WERI-Rb-1 (cell line): ENCODE data around the gene ITIH5.

ENCODE experiments used
- DNase-seq: peaks from one replicate; pipeline ENCODE4 v3.0.0-alpha.2; 2020
- H3K27ac ChIP-seq: fragments of 250-450 bp; sonication (Bioruptor Pico); 2 replicates; pipeline ENCODE4 v1.5.1; 2020; ENCODE audit warnings: mild to moderate bottlenecking, moderate library complexity
- H3K27me3 ChIP-seq: fragments of 250-450 bp; sonication (Bioruptor Pico); 2 replicates; pipeline ENCODE4 v1.5.1; 2021; ENCODE audit warnings: mild to moderate bottlenecking, low read depth, moderate library complexity; ENCODE audit not compliant: insufficient read depth, severe bottlenecking
- H3K36me3 ChIP-seq: fragments of 250-450 bp; sonication (Bioruptor Pico); 2 replicates; pipeline ENCODE4 v1.5.1; 2020; ENCODE audit warnings: mild to moderate bottlenecking, moderate library complexity
- H3K4me3 ChIP-seq: 2 replicates; pipeline ENCODE4 v1.5.1; 2011; ENCODE audit warnings: low read depth, mild to moderate bottlenecking, control low read depth, low read length
- H3K9me3 ChIP-seq: fragments of 250-450 bp; sonication (Bioruptor Pico); 2 replicates; pipeline ENCODE4 v1.5.1; 2021; ENCODE audit warnings: mild to moderate bottlenecking, moderate library complexity; ENCODE audit not compliant: severe bottlenecking
- CTCF ChIP-seq: IDR thresholded peaks from 2 replicates; pipeline ENCODE4 v1.5.1; 2011; ENCODE audit warnings: low read depth, mild to moderate bottlenecking, control low read depth, inconsistent platforms, low read length

ITIH5 gene

DNA sequence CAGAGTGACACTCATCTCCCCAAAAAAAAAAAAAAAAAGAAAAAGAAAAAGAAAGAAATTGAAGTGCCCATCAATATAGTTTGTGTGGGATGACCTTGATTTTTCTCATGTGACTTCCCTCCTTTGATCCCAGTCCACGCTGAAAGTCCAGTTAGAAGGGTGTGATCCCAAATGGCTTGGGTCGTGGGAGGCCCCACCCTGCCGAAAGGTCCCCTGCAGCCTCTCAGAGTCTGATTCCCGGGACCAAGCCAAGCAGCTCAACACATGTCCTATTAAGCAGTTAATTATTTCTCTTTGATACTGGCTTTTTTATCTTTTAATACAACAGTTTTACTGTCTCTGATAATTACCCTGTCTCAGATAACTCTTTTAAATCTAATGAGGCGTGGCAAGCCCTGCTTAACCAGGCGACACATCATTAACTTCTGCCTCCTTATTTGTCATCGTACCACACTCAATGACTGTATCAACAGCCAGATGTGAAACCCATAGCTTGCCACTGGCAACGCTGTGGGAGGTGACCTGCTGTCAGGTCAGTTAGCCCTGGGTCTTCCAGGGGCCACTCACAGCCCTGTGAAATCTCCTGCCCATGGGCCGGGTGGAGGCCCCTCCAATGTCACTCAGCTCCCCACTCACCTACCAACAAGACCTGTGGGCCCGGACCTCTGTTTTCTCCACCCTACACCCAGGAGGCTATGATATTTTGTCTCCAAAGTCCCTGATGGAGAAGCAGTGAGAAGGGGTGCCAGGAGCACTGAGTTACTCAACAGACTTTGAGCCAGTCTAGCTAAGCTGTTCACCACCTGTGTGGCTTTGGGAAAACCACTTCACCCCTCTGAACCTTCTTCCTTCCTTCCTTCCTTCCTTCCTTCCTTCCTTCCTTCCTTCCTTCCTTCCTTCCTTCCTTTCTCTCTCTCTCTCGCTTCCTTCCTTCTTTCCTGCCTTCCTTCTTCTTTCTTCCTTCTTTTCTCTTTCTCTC, 146.0 kb downstream of the ITIH5 start:
- Histone ChIP-seq H3K27ac (no peak overlapping the region), H3K27me3 (no peaks in the 10 kb centered on the region)
- no peak for DNase-seq

GRCh38 chr10:7519351-7519750, 147.4 kb downstream of the ITIH5 start:
- TF ChIP-seq CTCF, result no peak
- Histone ChIP-seq H3K27me3 (no peaks in the 10 kb centered on the region), H3K9me3 (no peaks in the 10 kb centered on the region), H3K27ac (no peak overlapping the region), H3K4me3 (no peak overlapping the region), H3K36me3 (no peaks in the 10 kb centered on the region)
- DNase-seq, result no peak

More for the DNA sequence above, 146.0 kb downstream of the ITIH5 start:
- H3K36me3 ChIP-seq, result no peaks in the 10 kb centered on the region
- no peaks in the 10 kb centered on the region for H3K9me3 ChIP-seq
- H3K4me3 ChIP-seq, result no peak overlapping the region
- TF ChIP-seq CTCF, result no peak

GRCh38 chr10:7518693-7519092, 148.1 kb downstream of the ITIH5 start:
- Histone ChIP-seq H3K27me3 (no peaks in the 10 kb centered on the region), H3K36me3 (no peaks in the 10 kb centered on the region), H3K27ac (no peak overlapping the region), H3K4me3 (no peak overlapping the region), H3K9me3 (no peaks in the 10 kb centered on the region)
- TF ChIP-seq CTCF, result no peak
- DNase-seq, result no peak

DNA sequence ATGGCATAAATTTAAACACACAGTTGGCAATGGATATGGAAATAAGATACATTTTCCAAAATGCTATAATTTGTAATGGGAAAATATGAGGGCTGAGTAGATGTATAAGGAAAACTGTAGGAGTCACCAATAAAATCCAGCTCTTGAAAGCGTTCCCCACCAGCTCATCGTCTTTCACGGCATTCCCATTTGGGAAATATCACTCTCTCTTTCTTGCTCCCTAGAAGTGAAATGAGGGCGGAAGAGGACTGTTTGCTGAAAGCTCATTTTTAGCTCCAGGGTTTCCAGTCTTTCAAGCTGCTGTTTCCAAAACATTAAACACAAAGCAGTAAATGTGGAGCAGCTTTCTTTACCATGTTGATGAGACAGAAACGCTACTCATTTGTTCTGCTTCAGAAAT, 151.3 kb downstream of the ITIH5 start:
- Histone ChIP-seq H3K27me3 (no peaks in the 10 kb centered on the region), H3K36me3 (no peaks in the 10 kb centered on the region), H3K4me3 (no peak overlapping the region), H3K27ac (no peak overlapping the region), H3K9me3 (no peaks in the 10 kb centered on the region)
- no peak for TF ChIP-seq CTCF
- no peak for DNase-seq

- no peak for TF ChIP-seq CTCF
- DNase-seq, result no peak
- no peak overlapping the region for H3K27ac ChIP-seq
- no peaks in the 10 kb centered on the region for H3K36me3 ChIP-seq
- H3K9me3 ChIP-seq, result no peaks in the 10 kb centered on the region
- no peak overlapping the region for H3K4me3 ChIP-seq
- no peaks in the 10 kb centered on the region for H3K27me3 ChIP-seq
Observed at GRCh38 chr10:7513936-7514335, 152.8 kb downstream of the ITIH5 start.
